GM12878 (cell line): ENCODE measurements around the gene STK10. TPM values are rescaled to one million over a fixed set of nuclear protein-coding genes. Genes with fewer than 3 reads are reported as not detected.

Experiments used
- ATAC-seq: fragments of 200-7000 bp; cut with Tn5 transposase; 3 replicates; pipeline ENCODE4 v1.9.1; 2020; ENCODE audit warnings: mild to moderate bottlenecking, moderate library complexity
- BruUV-seq: library from RNA; stranded (reverse); fragments of 400-500 nt; replicated peaks from 2 replicates; lab custom pipeline; 2021; lab: Mats Ljungman, UMichigan
- CTCF ChIA-PET: fragments of 300-600 bp; sonication (Branson Sonifier 250); formaldehyde crosslinking; extraction: SDS; loops from one replicate; lab custom pipeline; 2021; ENCODE audit warnings: inconsistent platforms; lab: Yijun Ruan, JAX
- POLR2A ChIA-PET: fragments of 350-600 bp; formaldehyde crosslinking; extraction: SDS; loops from one replicate; lab custom pipeline; 2021; ENCODE audit warnings: inconsistent platforms; lab: Charles Lee
- RAD21 ChIA-PET: fragments of 300-600 bp; sonication (Branson Sonifier 250); formaldehyde crosslinking; loops from one replicate; lab custom pipeline; 2023; ENCODE audit warnings: antibody characterized with exemption; ENCODE audit not compliant: unreplicated experiment; lab: Charles Lee
- SMC1A ChIA-PET: fragments of 300-600 bp; sonication (Branson Sonifier 250); formaldehyde crosslinking; loops from one replicate; lab custom pipeline; 2023; ENCODE audit not compliant: unreplicated experiment, uncharacterized antibody; lab: Charles Lee
- DNase-seq: peaks from one replicate; pipeline ENCODE4 v3.0.0-alpha.2; 2011; ENCODE audit warnings: low read depth, low spot score
- FAIRE-seq: peaks from 3 replicates; lab custom pipeline; 2011; peaks lifted over from hg19 to GRCh38; lab: Jason Lieb, UNC
- H2AFZ ChIP-seq: 2 replicates; pipeline ENCODE4 v1.6.0; 2011; ENCODE audit warnings: low read depth, low read length, control low read depth; ENCODE audit not compliant: control insufficient read depth
- H3K27ac ChIP-seq: 2 replicates; pipeline ENCODE4 v1.5.1; 2011; ENCODE audit warnings: control low read depth; ENCODE audit not compliant: control insufficient read depth, insufficient read depth
- H3K27me3 ChIP-seq, 2 experiments: replicated peaks in 1 of 2; 2 replicates each; pipeline versions ENCODE4 v1.6.0 to v1.6.1; 2011; ENCODE audit warnings: low read length in 1 of 2; ENCODE audit not compliant: control insufficient read depth in 2 of 2, insufficient read depth in 2 of 2
- H3K36me3 ChIP-seq, 2 experiments: 2 replicates each; pipeline ENCODE4 v1.5.1; 2011; ENCODE audit warnings: low read length in 1 of 2; ENCODE audit not compliant: control insufficient read depth in 2 of 2, insufficient read depth in 2 of 2
- H3K4me1 ChIP-seq: 2 replicates; pipeline ENCODE4 v1.6.1; 2011; ENCODE audit warnings: mild to moderate bottlenecking, low read length, moderate library complexity, mixed read lengths; ENCODE audit not compliant: control insufficient read depth, insufficient read depth
- H3K4me2 ChIP-seq: 2 replicates; pipeline ENCODE4 v1.6.0; 2011; ENCODE audit warnings: control low read depth; ENCODE audit not compliant: control insufficient read depth, insufficient read depth
- H3K4me3 ChIP-seq: fragments of 200-600 bp; sonication (generic); 2 replicates; pipeline ENCODE4 v1.5.1; 2016
- H3K79me2 ChIP-seq: 2 replicates; pipeline ENCODE4 v1.6.0; 2011; ENCODE audit warnings: low read length; ENCODE audit not compliant: control insufficient read depth, insufficient read depth
- H3K9ac ChIP-seq: 2 replicates; pipeline ENCODE4 v1.8.0; 2011; ENCODE audit warnings: low read length, control low read depth, mixed read lengths; ENCODE audit not compliant: control insufficient read depth, insufficient read depth
- H3K9me3 ChIP-seq: replicated peaks from 3 replicates; pipeline ENCODE4 v1.5.1; 2011; ENCODE audit warnings: mild to moderate bottlenecking, low read length; ENCODE audit not compliant: control insufficient read depth, insufficient read depth
- H4K20me1 ChIP-seq: 2 replicates; pipeline ENCODE4 v1.6.0; 2011; ENCODE audit not compliant: control insufficient read depth, insufficient read depth
- CREM ChIP-seq: IDR thresholded peaks from 2 replicates; pipeline ENCODE4 v1.6.1; 2014; ENCODE audit warnings: antibody characterized with exemption, low read depth
- EGR1 ChIP-seq, 2 experiments: IDR thresholded peaks; 1 replicate in 1 of 2; 2 replicates in 1 of 2; pipeline ENCODE4 v1.6.1; 2011 to 2012; ENCODE audit warnings: low read depth in 2 of 2, low read length in 2 of 2, borderline replicate concordance in 1 of 2, mild to moderate bottlenecking in 1 of 2, moderate library complexity in 1 of 2
- ETV6 ChIP-seq, 2 experiments: fragments of 450-650 bp in 1 of 2; IDR thresholded peaks in 1 of 2; conservative IDR thresholded peaks in 1 of 2; 2 replicates each; pipeline ENCODE4 v1.6.1; 2014; ENCODE audit warnings: antibody characterized with exemption in 1 of 2, borderline replicate concordance in 1 of 2, low read depth in 1 of 2, mild to moderate bottlenecking in 1 of 2, moderate library complexity in 1 of 2
- FOXM1 ChIP-seq: IDR thresholded peaks from 2 replicates; pipeline ENCODE4 v1.6.1; 2012; ENCODE audit warnings: low read depth, mild to moderate bottlenecking, inconsistent platforms, low read length, moderate library complexity
- IRF4 ChIP-seq: IDR thresholded peaks from 2 replicates; pipeline ENCODE4 v1.6.1; 2011; ENCODE audit warnings: low read depth, low read length
- NR2C1 ChIP-seq: fragments of 450-650 bp; IDR thresholded peaks from 2 replicates; pipeline ENCODE4 v1.6.1; 2017; ENCODE audit warnings: antibody characterized with exemption, mild to moderate bottlenecking, moderate library complexity
- POLR2AphosphoS2 ChIP-seq: IDR thresholded peaks from 2 replicates; pipeline ENCODE4 v1.6.1; 2011; ENCODE audit warnings: low read depth, mild to moderate bottlenecking, low read length, improper control_type of control experiment, moderate library complexity
- RB1 ChIP-seq: fragments of 450-650 bp; formaldehyde crosslinking; IDR thresholded peaks from 2 replicates; pipeline ENCODE4 v1.6.1; 2017; ENCODE audit warnings: mild to moderate bottlenecking, borderline replicate concordance
- SMAD1 ChIP-seq: fragments of 450-650 bp; IDR thresholded peaks from 2 replicates; pipeline ENCODE4 v1.6.1; 2018; ENCODE audit warnings: mild to moderate bottlenecking, low read depth; ENCODE audit not compliant: partially characterized antibody
- STAT3 ChIP-seq: IDR thresholded peaks from 2 replicates; pipeline ENCODE4 v1.6.1; 2011; ENCODE audit warnings: low read depth, low read length, improper control_type of control experiment
- TARDBP ChIP-seq: IDR thresholded peaks from 2 replicates; pipeline ENCODE4 v1.6.1; 2016; ENCODE audit warnings: borderline replicate concordance
- TCF7 ChIP-seq: IDR thresholded peaks from 2 replicates; pipeline ENCODE4 v1.6.1; 2014; ENCODE audit warnings: antibody characterized with exemption, borderline replicate concordance
- WGBS: methylation state at CpG from one replicate; pipeline ENCODE4 v1.1.6; 2016; ENCODE audit warnings: low lambda C conversion rate; ENCODE audit not compliant: insufficient replicate concordance, insufficient coverage; ENCODE audit errors: missing lambda C conversion rate; 5-methylcytosine and 5-hydroxymethylcytosine counted together
- in situ Hi-C: fragments of 300-500 bp; cut with MboI; formaldehyde crosslinking; loops from 9 replicates; pipeline ENCODE4 v1.14.3; 2018; ENCODE audit warnings: mixed read lengths
- intact Hi-C: fragments of 100-400 bp; cut with micrococcal nuclease; formaldehyde crosslinking; loops from one replicate; pipeline ENCODE4 v1.14.2; 2022; ENCODE audit not compliant: unreplicated experiment
- polyA plus RNA-seq, 11 experiments: library from polyadenylated mRNA; depleted of rRNA in 4 of 11; unstranded in 6 of 11; stranded (reverse) in 5 of 11; fragments of >200 nt; fragmentation: Nextera tagmentation in 4 of 11; fragmentation: Illumina TruSeq in 1 of 11; extraction: Ambion mirVana in 4 of 11; extraction: Trizol in 1 of 11; gene quantifications; 1 replicate in 1 of 11; 2 replicates in 10 of 11; pipeline versions ENCODE4 v1.2.1 to v1.2.3, GENCODE V29; 2011 to 2016; ENCODE audit warnings: inconsistent platforms in 2 of 11, missing spikeins in 2 of 11, low read depth in 1 of 11
- total RNA-seq, 4 experiments: library from RNA; depleted of rRNA in 3 of 4; stranded (reverse); fragments of >200 nt in 3 of 4; fragmentation: Illumina TruSeq in 1 of 4; extraction: Trizol in 1 of 4; gene quantifications; 2 replicates each; pipeline versions ENCODE4 v1.2.1 to v1.2.3, GENCODE V29; 2013 to 2021
- TF ChIP-seq, protein P1 (sequence below): fragments of 150-350 bp; IDR thresholded peaks from 2 replicates; pipeline ENCODE4 v1.6.1; 2016; ENCODE audit warnings: low read depth, low read length
- TF ChIP-seq, protein P2 (sequence below): IDR thresholded peaks from 2 replicates; pipeline ENCODE4 v1.6.1; 2011; ENCODE audit warnings: borderline replicate concordance, low read depth, mild to moderate bottlenecking, moderate library complexity, low read length; ENCODE audit not compliant: insufficient read depth, poor library complexity, severe bottlenecking
- TF ChIP-seq, protein P3 (sequence below): IDR thresholded peaks from 2 replicates; pipeline ENCODE4 v1.6.1; 2011; ENCODE audit warnings: borderline replicate concordance, low read depth, mild to moderate bottlenecking, moderate library complexity, mixed read lengths, low read length; ENCODE audit not compliant: insufficient read depth; ENCODE audit errors: extremely low read length

The STK10 gene
- total and polyA plus RNA-seq, 10 of the 15 experiments (the other 5 are each of a cell fraction or from before 2014, with no cell fraction given): 14.2 to 96.4 (median 50.6) TPM

DNA sequence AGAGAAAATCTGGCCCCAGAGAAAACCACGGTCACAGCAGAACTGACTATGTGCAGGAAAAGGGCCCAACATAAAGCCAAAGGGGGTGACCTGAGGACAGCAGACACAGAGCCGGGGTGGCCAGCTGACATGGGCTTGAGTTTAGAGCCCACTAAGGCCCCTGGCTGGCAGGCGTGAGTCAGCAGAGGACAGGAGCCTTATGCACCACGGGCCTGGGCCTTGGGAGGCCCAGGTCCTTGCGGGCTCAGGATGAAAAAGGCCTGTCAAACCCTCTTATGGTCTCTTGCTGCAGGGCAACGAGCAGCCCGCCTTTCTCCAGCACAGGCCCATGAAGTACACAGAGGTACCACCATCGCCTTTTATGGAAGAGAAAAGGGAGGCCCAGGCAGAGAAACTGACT lies 19.7 kb downstream of the STK10 start:
- BruUV-seq: no TSS peak
- DNase-seq: no peak
- TF ChIP-seq, protein P1, sequence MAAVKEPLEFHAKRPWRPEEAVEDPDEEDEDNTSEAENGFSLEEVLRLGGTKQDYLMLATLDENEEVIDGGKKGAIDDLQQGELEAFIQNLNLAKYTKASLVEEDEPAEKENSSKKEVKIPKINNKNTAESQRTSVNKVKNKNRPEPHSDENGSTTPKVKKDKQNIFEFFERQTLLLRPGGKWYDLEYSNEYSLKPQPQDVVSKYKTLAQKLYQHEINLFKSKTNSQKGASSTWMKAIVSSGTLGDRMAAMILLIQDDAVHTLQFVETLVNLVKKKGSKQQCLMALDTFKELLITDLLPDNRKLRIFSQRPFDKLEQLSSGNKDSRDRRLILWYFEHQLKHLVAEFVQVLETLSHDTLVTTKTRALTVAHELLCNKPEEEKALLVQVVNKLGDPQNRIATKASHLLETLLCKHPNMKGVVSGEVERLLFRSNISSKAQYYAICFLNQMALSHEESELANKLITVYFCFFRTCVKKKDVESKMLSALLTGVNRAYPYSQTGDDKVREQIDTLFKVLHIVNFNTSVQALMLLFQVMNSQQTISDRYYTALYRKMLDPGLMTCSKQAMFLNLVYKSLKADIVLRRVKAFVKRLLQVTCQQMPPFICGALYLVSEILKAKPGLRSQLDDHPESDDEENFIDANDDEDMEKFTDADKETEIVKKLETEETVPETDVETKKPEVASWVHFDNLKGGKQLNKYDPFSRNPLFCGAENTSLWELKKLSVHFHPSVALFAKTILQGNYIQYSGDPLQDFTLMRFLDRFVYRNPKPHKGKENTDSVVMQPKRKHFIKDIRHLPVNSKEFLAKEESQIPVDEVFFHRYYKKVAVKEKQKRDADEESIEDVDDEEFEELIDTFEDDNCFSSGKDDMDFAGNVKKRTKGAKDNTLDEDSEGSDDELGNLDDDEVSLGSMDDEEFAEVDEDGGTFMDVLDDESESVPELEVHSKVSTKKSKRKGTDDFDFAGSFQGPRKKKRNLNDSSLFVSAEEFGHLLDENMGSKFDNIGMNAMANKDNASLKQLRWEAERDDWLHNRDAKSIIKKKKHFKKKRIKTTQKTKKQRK: no peak
- TF ChIP-seq, protein P2, sequence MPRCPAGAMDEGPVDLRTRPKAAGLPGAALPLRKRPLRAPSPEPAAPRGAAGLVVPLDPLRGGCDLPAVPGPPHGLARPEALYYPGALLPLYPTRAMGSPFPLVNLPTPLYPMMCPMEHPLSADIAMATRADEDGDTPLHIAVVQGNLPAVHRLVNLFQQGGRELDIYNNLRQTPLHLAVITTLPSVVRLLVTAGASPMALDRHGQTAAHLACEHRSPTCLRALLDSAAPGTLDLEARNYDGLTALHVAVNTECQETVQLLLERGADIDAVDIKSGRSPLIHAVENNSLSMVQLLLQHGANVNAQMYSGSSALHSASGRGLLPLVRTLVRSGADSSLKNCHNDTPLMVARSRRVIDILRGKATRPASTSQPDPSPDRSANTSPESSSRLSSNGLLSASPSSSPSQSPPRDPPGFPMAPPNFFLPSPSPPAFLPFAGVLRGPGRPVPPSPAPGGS: no peak
- TF ChIP-seq STAT3 (no peak), IRF4 (no peak), TARDBP (no peak), TCF7 (no peak), EGR1 (IDR thresholded peaks at IDR 0.05; ENCODE audit: borderline replicate concordance in 1 of 2, low read depth in 2 of 2, low read length in 2 of 2) (no peak), ETV6 (conservative IDR thresholded peaks at IDR 0.05 in 1 of 2, IDR thresholded peaks at IDR 0.05 in 1 of 2; ENCODE audit: borderline replicate concordance in 1 of 2, low read depth in 1 of 2) (no peak), SMAD1 (no peak), RB1 (no peak), FOXM1 (no peak), CREM (no peak), POLR2AphosphoS2 (no peak), NR2C1 (no peak)
- TF ChIP-seq, protein P3, sequence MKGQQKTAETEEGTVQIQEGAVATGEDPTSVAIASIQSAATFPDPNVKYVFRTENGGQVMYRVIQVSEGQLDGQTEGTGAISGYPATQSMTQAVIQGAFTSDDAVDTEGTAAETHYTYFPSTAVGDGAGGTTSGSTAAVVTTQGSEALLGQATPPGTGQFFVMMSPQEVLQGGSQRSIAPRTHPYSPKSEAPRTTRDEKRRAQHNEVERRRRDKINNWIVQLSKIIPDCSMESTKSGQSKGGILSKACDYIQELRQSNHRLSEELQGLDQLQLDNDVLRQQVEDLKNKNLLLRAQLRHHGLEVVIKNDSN: no peak
- FAIRE-seq: no peak
- H2AFZ ChIP-seq: no peak overlapping the region
- ChIA-PET RAD21 (no interaction called here), SMC1A (interaction anchor here (0.7 kb wide), 1 partner anchor 12 kb away, joined by 3 read pairs; no protein-coding TSS in a partner anchor), CTCF (no interaction called here), POLR2A (interaction anchor here (0.6 kb wide), 1 partner anchor 23 kb away, joined by 3 read pairs; no protein-coding TSS in a partner anchor)
- no peak overlapping the region for H3K4me3 ChIP-seq
- no peak overlapping the region for H3K27ac ChIP-seq
- no peak for ATAC-seq
- H3K36me3 ChIP-seq: peaks cover 18 to 21% of the 10 kb centered on the region in 2 experiments
- intact Hi-C loops (no loop called here), in situ Hi-C loops (no loop called here)
- no peak overlapping the region for H3K9ac ChIP-seq
- no peaks in the 10 kb centered on the region; the same call in 2 of the 3 replicates for H3K9me3 ChIP-seq
- peaks cover 88% of the 10 kb centered on the region for H3K79me2 ChIP-seq
- peaks cover 30% of the 10 kb centered on the region for H3K4me1 ChIP-seq
- peaks cover 9% of the 10 kb centered on the region for H4K20me1 ChIP-seq
- H3K27me3 ChIP-seq: no peaks in the 10 kb centered on the region
- WGBS: 86% methylated on average over 8 of the region's 8 CpGs
- H3K4me2 ChIP-seq: no peak overlapping the region
